HepG2 (cell line): ENCODE measurements around the gene ZNF506. TPM values are rescaled to one million over a fixed set of nuclear protein-coding genes. Genes with fewer than 3 reads are reported as not detected.

Source experiments
- ATAC-seq: fragments of 200-7000 bp; cut with Tn5 transposase; 3 replicates; pipeline ENCODE4 v1.9.1; 2020; ENCODE audit warnings: mild to moderate bottlenecking, moderate library complexity
- BruUV-seq: library from RNA; stranded (reverse); fragments of 400-500 nt; replicated peaks from 2 replicates; lab custom pipeline; 2021; lab: Mats Ljungman, UMichigan
- CTCF ChIA-PET: fragments of 300-600 bp; formaldehyde crosslinking; extraction: SDS; loops from one replicate; lab custom pipeline; 2021; ENCODE audit warnings: low total read pairs, inconsistent platforms, low intra/inter-chr PET ratio; lab: Yijun Ruan, JAX
- POLR2A ChIA-PET: fragments of 350-600 bp; sonication (Branson Sonifier 250); formaldehyde crosslinking; loops from one replicate; lab custom pipeline; 2020; ENCODE audit warnings: antibody characterized with exemption, inconsistent platforms; lab: Yijun Ruan, JAX
- DNase-seq: peaks from one replicate; pipeline ENCODE4 v3.0.0-alpha.2; 2015; ENCODE audit warnings: low spot score
- FAIRE-seq: peaks from 3 replicates; lab custom pipeline; 2011; peaks lifted over from hg19 to GRCh38; lab: Jason Lieb, UNC
- H2AFZ ChIP-seq: one replicate; pipeline ENCODE4 v1.6.1; 2011; ENCODE audit warnings: low read length, inconsistent platforms
- H3K27ac ChIP-seq: fragments of 300-600 bp; 3 replicates; pipeline ENCODE4 v1.8.0; 2011; ENCODE audit warnings: mixed run types, mild to moderate bottlenecking, mixed read lengths, low read length, inconsistent platforms; ENCODE audit not compliant: insufficient read depth; ENCODE audit errors: extremely low read length
- H3K27me3 ChIP-seq, 2 experiments: fragments of 200-600 bp in 1 of 2; 2 replicates in 1 of 2; 3 replicates in 1 of 2; pipeline versions ENCODE4 v1.6.0 to v1.8.0; 2011; ENCODE audit warnings: low read length in 2 of 2, mild to moderate bottlenecking in 2 of 2, moderate library complexity in 2 of 2, inconsistent platforms in 1 of 2; ENCODE audit not compliant: insufficient read depth in 2 of 2, control insufficient read depth in 1 of 2
- H3K36me3 ChIP-seq, 2 experiments: fragments of 200-600 bp in 1 of 2; replicated peaks in 1 of 2; 2 replicates in 1 of 2; 3 replicates in 1 of 2; pipeline versions ENCODE4 v1.5.1 to v1.8.0; 2011; ENCODE audit warnings: low read length in 2 of 2, inconsistent platforms in 1 of 2; ENCODE audit not compliant: insufficient read depth in 2 of 2, control insufficient read depth in 1 of 2
- H3K4me1 ChIP-seq: 2 replicates; pipeline ENCODE4 v1.5.1; 2012; ENCODE audit warnings: low read length, inconsistent platforms; ENCODE audit not compliant: insufficient read depth
- H3K4me2 ChIP-seq: 2 replicates; pipeline ENCODE4 v1.6.0; 2011; ENCODE audit warnings: low read depth, low read length, inconsistent platforms
- H3K4me3 ChIP-seq, 3 experiments: fragments of 200-600 bp in 1 of 3; sonication (generic), shearing (Covaris generic) in 1 of 3; replicated peaks in 1 of 3; 2 replicates each; pipeline ENCODE4 v1.5.1; 2011 to 2016; ENCODE audit warnings: low read length in 3 of 3, inconsistent platforms in 2 of 3, low read depth in 2 of 3, mild to moderate bottlenecking in 2 of 3, control low read depth in 1 of 3, mixed read lengths in 1 of 3; ENCODE audit not compliant: insufficient read depth in 1 of 3
- H3K79me2 ChIP-seq: one replicate; pipeline ENCODE4 v1.6.1; 2011; ENCODE audit warnings: low read length, inconsistent platforms; ENCODE audit not compliant: insufficient read depth
- H3K9ac ChIP-seq: 2 replicates; pipeline ENCODE4 v1.6.0; 2011; ENCODE audit warnings: mild to moderate bottlenecking, low read depth, low read length, inconsistent platforms; ENCODE audit not compliant: insufficient read depth
- H3K9me3 ChIP-seq: 2 replicates; pipeline ENCODE4 v1.5.1; 2012; ENCODE audit warnings: mild to moderate bottlenecking, low read length
- H4K20me1 ChIP-seq: 2 replicates; pipeline ENCODE4 v1.6.0; 2011; ENCODE audit warnings: inconsistent platforms, mild to moderate bottlenecking, low read length, moderate library complexity; ENCODE audit not compliant: insufficient read depth
- ARID2 ChIP-seq: sonication (generic); formaldehyde crosslinking; IDR thresholded peaks from 2 replicates; pipeline ENCODE4 v1.8.1; 2022; ENCODE audit warnings: mild to moderate bottlenecking, missing genetic modification reagents, borderline replicate concordance
- BHLHE40 ChIP-seq: IDR thresholded peaks from 2 replicates; pipeline ENCODE4 v1.6.1; 2011; ENCODE audit warnings: low read length, improper control_type of control experiment
- KAT2B ChIP-seq: fragments of 150-350 bp; IDR thresholded peaks from 2 replicates; pipeline ENCODE4 v1.6.1; 2014; ENCODE audit warnings: low read depth, low read length, borderline replicate concordance
- MEIS2 ChIP-seq: sonication (generic); formaldehyde crosslinking; IDR thresholded peaks from 2 replicates; pipeline ENCODE4 v1.9.0; 2021; ENCODE audit warnings: mild to moderate bottlenecking, missing genetic modification reagents
- MIER2 ChIP-seq: IDR thresholded peaks from 2 replicates; pipeline ENCODE4 v1.6.1; 2016; ENCODE audit warnings: missing biosample characterization, missing genetic modification reagents
- MYNN ChIP-seq: sonication (generic); formaldehyde crosslinking; IDR thresholded peaks from 2 replicates; pipeline ENCODE4 v1.4.0; 2020; ENCODE audit warnings: mild to moderate bottlenecking, low read depth, missing genetic modification reagents
- POGZ ChIP-seq: sonication (generic); formaldehyde crosslinking; IDR thresholded peaks from 2 replicates; pipeline ENCODE4 v1.4.0; 2020; ENCODE audit warnings: mild to moderate bottlenecking, missing genetic modification reagents
- ZNF337 ChIP-seq: sonication (generic); formaldehyde crosslinking; IDR thresholded peaks from 2 replicates; pipeline ENCODE4 v1.5.1; 2020; ENCODE audit warnings: missing genetic modification reagents, low read depth, mild to moderate bottlenecking, borderline replicate concordance
- ZNF557 ChIP-seq: sonication (generic); formaldehyde crosslinking; IDR thresholded peaks from 2 replicates; pipeline ENCODE4 v1.4.0; 2020; ENCODE audit warnings: missing genetic modification reagents
- ZNF747 ChIP-seq: sonication (generic); formaldehyde crosslinking; IDR thresholded peaks from 2 replicates; pipeline ENCODE4 v1.8.1; 2023; ENCODE audit warnings: missing genetic modification reagents, mild to moderate bottlenecking, borderline replicate concordance
- WGBS: methylation state at CpG from one replicate; pipeline ENCODE4 v1.1.6; 2017; ENCODE audit warnings: low lambda C conversion rate; 5-methylcytosine and 5-hydroxymethylcytosine counted together
- in situ Hi-C: cut with HindIII; loops from 2 replicates; pipeline ENCODE4 v1.10.0; 2017; ENCODE audit warnings: low pct_unique_long_range_greater_than_20kb; ENCODE audit not compliant: extremely low pct_ligation_motif_present
- intact Hi-C: fragments of 100-400 bp; cut with micrococcal nuclease; formaldehyde crosslinking; loops from one replicate; pipeline ENCODE4 v1.10.0; 2022; ENCODE audit not compliant: unreplicated experiment
- polyA plus RNA-seq, 8 experiments: library from polyadenylated mRNA; depleted of rRNA in 3 of 8; stranded (reverse) in 7 of 8; unstranded in 1 of 8; fragments of >200 nt; fragmentation: Illumina TruSeq in 4 of 8; extraction: Trizol in 4 of 8; gene quantifications; 2 replicates each; pipeline versions ENCODE4 v1.2.1 to v1.2.3, GENCODE V29; 2011 to 2016; ENCODE audit warnings: low read depth in 4 of 8, missing spikeins in 1 of 8, mixed read lengths in 1 of 8; ENCODE audit not compliant: insufficient read depth in 1 of 8
- total RNA-seq, 5 experiments: library from RNA; depleted of rRNA; stranded (reverse); fragments of >200 nt; fragmentation: Illumina TruSeq; extraction: Trizol; gene quantifications; 2 replicates each; pipeline ENCODE4 v1.2.3, GENCODE V29; 2016; ENCODE audit warnings: low read depth in 1 of 5
- TF ChIP-seq, protein P1 (sequence below): sonication (generic); formaldehyde crosslinking; IDR thresholded peaks from 2 replicates; pipeline ENCODE4 v1.8.1; 2023; ENCODE audit warnings: missing genetic modification reagents, mild to moderate bottlenecking, borderline replicate concordance

Gene ZNF506
- total and polyA plus RNA-seq, 2 of the 13 experiments (the other 11 are each of a cell fraction or from before 2014, with no cell fraction given): not detected

DNA sequence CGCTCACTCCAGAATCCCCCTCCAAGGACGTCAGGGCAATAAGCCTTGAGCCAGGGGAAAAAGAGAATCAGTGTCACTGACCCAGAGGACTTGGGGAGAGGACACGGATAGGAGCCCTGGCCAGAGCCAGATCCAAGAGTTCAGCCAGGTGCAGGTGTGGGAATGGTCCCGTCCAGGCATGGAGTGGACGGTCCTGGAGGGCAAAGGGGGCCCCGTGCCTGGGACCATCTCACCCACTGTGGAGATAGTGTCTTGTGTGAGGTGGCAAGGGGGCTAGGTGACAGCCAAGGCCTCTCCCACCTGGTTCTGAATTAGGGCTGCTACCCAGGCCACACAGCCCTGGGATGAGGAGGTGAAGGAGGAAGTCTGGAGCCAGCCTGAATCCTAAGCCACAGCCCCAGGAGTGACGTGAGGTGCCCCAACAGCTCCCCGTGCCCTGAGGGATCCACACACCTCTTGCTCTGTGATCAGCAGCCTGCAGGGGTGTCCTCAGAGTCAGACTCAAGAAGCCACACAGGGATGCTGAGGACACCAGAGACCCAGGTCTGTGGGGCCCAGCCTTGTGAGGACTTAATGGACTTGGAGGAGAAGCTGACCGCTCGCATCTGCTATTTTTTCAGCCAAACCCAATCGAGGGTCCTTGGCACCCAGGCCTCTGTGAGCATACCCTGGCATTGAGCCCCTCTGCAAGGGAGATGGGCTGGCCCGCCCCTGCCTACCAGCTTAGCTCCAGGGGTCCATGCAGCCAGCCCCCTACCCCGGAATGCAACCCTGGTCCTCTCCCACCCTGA, 72.2 kb downstream of the ZNF506 start:
- Histone ChIP-seq H3K79me2 (no peaks in the 10 kb centered on the region), H2AFZ (no peak overlapping the region), H3K4me1 (no peaks in the 10 kb centered on the region), H3K36me3 (no peaks in the 10 kb centered on the region), H3K9ac (no peak overlapping the region), H3K27me3 (peaks cover 6 to 34% of the 10 kb centered on the region in 2 experiments; a peak in 4 of 5 replicates), H3K9me3 (no peaks in the 10 kb centered on the region), H3K4me3 (no peak overlapping the region), H3K4me2 (no peak overlapping the region), H4K20me1 (no peaks in the 10 kb centered on the region), H3K27ac (no peak overlapping the region)
- 13% methylated on average over 8 of the region's 13 CpGs for WGBS
- intact Hi-C loops (no loop called here), in situ Hi-C loops (no loop called here)
- ATAC-seq (no peak), FAIRE-seq (no peak), DNase-seq (no peak)
- ChIA-PET CTCF (no interaction called here), POLR2A (no interaction called here)
- no TSS peak for BruUV-seq
- TF ChIP-seq ARID2 (CRISPR knock-in tag) (no peak), KAT2B (no peak), MEIS2 (CRISPR knock-in tag) (no peak), POGZ (no peak), MYNN (CRISPR knock-in tag) (no peak), ZNF747 (CRISPR knock-in tag) (no peak), BHLHE40 (no peak), ZNF337 (CRISPR knock-in tag) (no peak), MIER2 (CRISPR knock-in tag) (no peak), ZNF557 (CRISPR knock-in tag) (no peak)
- TF ChIP-seq, protein P1, sequence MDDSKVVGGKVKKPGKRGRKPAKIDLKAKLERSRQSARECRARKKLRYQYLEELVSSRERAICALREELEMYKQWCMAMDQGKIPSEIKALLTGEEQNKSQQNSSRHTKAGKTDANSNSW: no peak
